ENCODE data around the gene SNRNP40. TPM values are rescaled to one million over a fixed set of nuclear protein-coding genes. Genes with fewer than 3 reads are reported as not detected.

SNRNP40 gene
- total RNA-seq, 4 donors from 2014 or later = 36.3 to 45.7 (median 40.6) TPM

DNA sequence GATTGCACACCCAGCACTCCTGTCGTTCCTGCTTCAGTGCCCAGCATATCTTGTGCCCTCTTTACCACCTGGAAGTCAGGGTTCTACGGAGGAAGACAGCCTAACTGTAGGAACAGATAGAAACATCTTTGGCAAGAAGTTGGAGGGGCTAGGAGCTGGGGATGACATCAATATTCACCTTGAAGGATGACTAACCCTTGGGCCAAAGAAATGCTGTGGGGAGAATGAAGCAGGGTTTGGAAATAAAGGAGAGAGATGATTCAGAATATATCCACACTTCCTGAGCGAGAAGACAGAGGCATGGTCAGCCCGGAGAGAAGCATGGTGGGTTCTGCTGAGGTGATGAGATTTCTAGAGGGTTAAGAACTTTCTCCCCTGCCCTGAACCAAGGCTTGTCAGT is 52.3 kb downstream of the SNRNP40 start:
- H3K27ac ChIP-seq (replicated peaks in 1 of 4) = no peak overlapping the region
- peaks cover 0 to 25% (median 11%) of the 10 kb centered on the region in 4 donors for H3K27me3 ChIP-seq
- no peaks in the 10 kb centered on the region for H3K9me3 ChIP-seq
- TF ChIP-seq EP300 (IDR thresholded peaks at IDR 0.05) = no peak
- TF ChIP-seq, protein P1, sequence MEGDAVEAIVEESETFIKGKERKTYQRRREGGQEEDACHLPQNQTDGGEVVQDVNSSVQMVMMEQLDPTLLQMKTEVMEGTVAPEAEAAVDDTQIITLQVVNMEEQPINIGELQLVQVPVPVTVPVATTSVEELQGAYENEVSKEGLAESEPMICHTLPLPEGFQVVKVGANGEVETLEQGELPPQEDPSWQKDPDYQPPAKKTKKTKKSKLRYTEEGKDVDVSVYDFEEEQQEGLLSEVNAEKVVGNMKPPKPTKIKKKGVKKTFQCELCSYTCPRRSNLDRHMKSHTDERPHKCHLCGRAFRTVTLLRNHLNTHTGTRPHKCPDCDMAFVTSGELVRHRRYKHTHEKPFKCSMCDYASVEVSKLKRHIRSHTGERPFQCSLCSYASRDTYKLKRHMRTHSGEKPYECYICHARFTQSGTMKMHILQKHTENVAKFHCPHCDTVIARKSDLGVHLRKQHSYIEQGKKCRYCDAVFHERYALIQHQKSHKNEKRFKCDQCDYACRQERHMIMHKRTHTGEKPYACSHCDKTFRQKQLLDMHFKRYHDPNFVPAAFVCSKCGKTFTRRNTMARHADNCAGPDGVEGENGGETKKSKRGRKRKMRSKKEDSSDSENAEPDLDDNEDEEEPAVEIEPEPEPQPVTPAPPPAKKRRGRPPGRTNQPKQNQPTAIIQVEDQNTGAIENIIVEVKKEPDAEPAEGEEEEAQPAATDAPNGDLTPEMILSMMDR (IDR thresholded peaks at IDR 0.05) = no peak
- TF ChIP-seq POLR2AphosphoS5 (IDR thresholded peaks at IDR 0.05) = no peak
- TF ChIP-seq POLR2A (IDR thresholded peaks at IDR 0.05; ENCODE audit: low read depth) = no peak
- 67% methylated on average over 4 of the region's 4 CpGs for WGBS
- no peak overlapping the region for H3K4me3 ChIP-seq
- H3K4me1 ChIP-seq = peaks cover 2 to 10% (median 8%) of the 10 kb centered on the region in 4 donors
- no peaks in the 10 kb centered on the region for H3K36me3 ChIP-seq
- DNase-seq (ENCODE audit: extremely low spot score) = no peak
- intact Hi-C loops (cut with DNase I) = no loop called here

DNA sequence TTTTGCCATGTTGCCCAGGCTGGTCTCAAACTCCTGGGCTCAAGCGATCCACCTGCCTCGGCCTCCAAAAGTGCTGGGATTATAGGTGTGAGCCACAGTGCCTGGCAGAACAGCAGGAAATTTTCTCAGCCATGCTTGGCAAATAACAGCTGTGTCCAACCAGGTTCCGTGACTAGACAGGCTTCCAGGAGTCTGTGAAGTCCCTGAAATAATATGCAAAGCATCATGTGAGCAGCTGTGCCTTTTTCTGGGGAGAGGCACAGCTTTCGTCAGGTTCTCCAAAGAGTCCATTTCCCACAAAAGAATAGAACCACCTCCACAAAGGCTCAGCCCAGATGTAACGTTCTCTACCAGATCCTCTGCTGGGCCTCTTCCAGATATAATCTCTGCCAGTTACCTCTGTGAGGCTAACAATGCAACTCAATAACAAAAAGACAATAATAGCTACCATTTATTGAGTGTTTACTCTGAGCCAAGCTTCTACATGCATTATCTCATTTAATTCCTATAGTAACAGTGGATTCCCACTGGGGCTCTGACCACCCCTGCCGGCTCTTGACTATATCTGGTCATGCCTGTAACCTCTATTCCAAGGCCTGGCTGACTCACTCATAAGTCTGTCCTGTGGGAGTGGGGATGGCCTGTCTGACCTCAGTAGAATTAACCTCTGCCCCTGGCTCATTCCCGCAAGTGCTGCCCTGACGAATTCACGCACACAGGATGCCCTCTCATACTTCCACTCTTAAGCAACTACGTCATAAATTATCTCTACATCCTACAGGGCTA is 52.9 kb downstream of the SNRNP40 start:
- WGBS = 78% methylated on average over 10 of the region's 10 CpGs
- Histone ChIP-seq H3K27ac (replicated peaks in 1 of 4) (no peak overlapping the region), H3K9me3 (no peaks in the 10 kb centered on the region), H3K27me3 (peaks cover 0 to 31% (median 17%) of the 10 kb centered on the region in 4 donors), H3K4me1 (peaks cover 2 to 16% (median 14%) of the 10 kb centered on the region in 4 donors), H3K36me3 (no peaks in the 10 kb centered on the region), H3K4me3 (no peak overlapping the region)
- intact Hi-C loops (cut with DNase I) = no loop called here
- TF ChIP-seq EP300 (IDR thresholded peaks at IDR 0.05) (no peak), POLR2A (IDR thresholded peaks at IDR 0.05; ENCODE audit: low read depth) (no peak), POLR2AphosphoS5 (IDR thresholded peaks at IDR 0.05) (no peak)
- TF ChIP-seq, protein P1 (IDR thresholded peaks at IDR 0.05) = no peak
- DNase-seq (ENCODE audit: extremely low spot score) = no peak

GRCh38 chr1:31241321-31241720 is 55.3 kb downstream of the SNRNP40 start:
- Histone ChIP-seq H3K4me3 (no peak overlapping the region), H3K27me3 (peaks cover 0 to 55% (median 24%) of the 10 kb centered on the region in 4 donors), H3K4me1 (peaks cover 2 to 18% (median 16%) of the 10 kb centered on the region in 4 donors), H3K36me3 (no peaks in the 10 kb centered on the region), H3K9me3 (no peaks in the 10 kb centered on the region), H3K27ac (replicated peaks in 1 of 4) (no peak overlapping the region)
- intact Hi-C loops (cut with DNase I) = no loop called here
- DNase-seq (ENCODE audit: extremely low spot score) = no peak
- TF ChIP-seq POLR2AphosphoS5 (IDR thresholded peaks at IDR 0.05) = no peak
- 61% methylated on average over 8 of the region's 8 CpGs for WGBS

- intact Hi-C loops (cut with DNase I) = no loop called here
- no peak for TF ChIP-seq EP300 (IDR thresholded peaks at IDR 0.05)
- no peak for TF ChIP-seq POLR2A (IDR thresholded peaks at IDR 0.05; ENCODE audit: low read depth)
- TF ChIP-seq, protein P1 (IDR thresholded peaks at IDR 0.05) = no peak
- TF ChIP-seq POLR2AphosphoS5 (IDR thresholded peaks at IDR 0.05) = no peak
- H3K4me1 ChIP-seq = peaks cover 2 to 18% (median 16%) of the 10 kb centered on the region in 4 donors
- WGBS = 0% methylated on average over 11 of the region's 57 CpGs
- H3K27me3 ChIP-seq = peaks cover 0 to 67% (median 26%) of the 10 kb centered on the region in 4 donors
- H3K36me3 ChIP-seq = no peaks in the 10 kb centered on the region
- H3K4me3 ChIP-seq = peak within 1 kb of the TSS; percentile 35 to 47 (median 43)
- no peak within 1 kb of the TSS for H3K27ac ChIP-seq (replicated peaks in 1 of 4)
- H3K9me3 ChIP-seq = no peaks in the 10 kb centered on the region
- no peak for DNase-seq (ENCODE audit: extremely low spot score)
Observed at GRCh38 chr1:31239653-31240241, 56.8 kb downstream of the SNRNP40 start, which contains the start of gene NKAIN1. Gene NKAIN1 (minus strand): TSS chr1:31239887. CDS start chr1:31239547, 340 bp downstream.

- Histone ChIP-seq H3K27me3 (peaks cover 0 to 73% (median 27%) of the 10 kb centered on the region in 4 donors), H3K27ac (replicated peaks in 1 of 4) (no peak overlapping the region), H3K36me3 (no peaks in the 10 kb centered on the region), H3K9me3 (no peaks in the 10 kb centered on the region), H3K4me3 (peak overlapping the region; percentile 35 to 47 (median 43)), H3K4me1 (peaks cover 2 to 18% (median 16%) of the 10 kb centered on the region in 4 donors)
- no peak for DNase-seq (ENCODE audit: extremely low spot score)
- intact Hi-C loops (cut with DNase I) = no loop called here
- TF ChIP-seq POLR2AphosphoS5 (IDR thresholded peaks at IDR 0.05) (no peak), POLR2A (IDR thresholded peaks at IDR 0.05; ENCODE audit: low read depth) (no peak), EP300 (IDR thresholded peaks at IDR 0.05) (no peak)
- TF ChIP-seq, protein P1 (IDR thresholded peaks at IDR 0.05) = no peak
- 10% methylated on average over 5 of the region's 56 CpGs for WGBS
Observed at GRCh38 chr1:31238986-31239613, 57.5 kb downstream of the SNRNP40 start.
